ENCODE measurements around the gene EGLN1.
A peak's percentile ranks its signal among the peaks of the same experiment; 100 is the strongest.

Gene EGLN1

GRCh38 chr1:231334952-231335351 lies 87.1 kb downstream of the EGLN1 start:
- TF ChIP-seq, protein P1, sequence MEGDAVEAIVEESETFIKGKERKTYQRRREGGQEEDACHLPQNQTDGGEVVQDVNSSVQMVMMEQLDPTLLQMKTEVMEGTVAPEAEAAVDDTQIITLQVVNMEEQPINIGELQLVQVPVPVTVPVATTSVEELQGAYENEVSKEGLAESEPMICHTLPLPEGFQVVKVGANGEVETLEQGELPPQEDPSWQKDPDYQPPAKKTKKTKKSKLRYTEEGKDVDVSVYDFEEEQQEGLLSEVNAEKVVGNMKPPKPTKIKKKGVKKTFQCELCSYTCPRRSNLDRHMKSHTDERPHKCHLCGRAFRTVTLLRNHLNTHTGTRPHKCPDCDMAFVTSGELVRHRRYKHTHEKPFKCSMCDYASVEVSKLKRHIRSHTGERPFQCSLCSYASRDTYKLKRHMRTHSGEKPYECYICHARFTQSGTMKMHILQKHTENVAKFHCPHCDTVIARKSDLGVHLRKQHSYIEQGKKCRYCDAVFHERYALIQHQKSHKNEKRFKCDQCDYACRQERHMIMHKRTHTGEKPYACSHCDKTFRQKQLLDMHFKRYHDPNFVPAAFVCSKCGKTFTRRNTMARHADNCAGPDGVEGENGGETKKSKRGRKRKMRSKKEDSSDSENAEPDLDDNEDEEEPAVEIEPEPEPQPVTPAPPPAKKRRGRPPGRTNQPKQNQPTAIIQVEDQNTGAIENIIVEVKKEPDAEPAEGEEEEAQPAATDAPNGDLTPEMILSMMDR (IDR thresholded peaks at IDR 0.05; ENCODE audit: low read depth, low read length), result no peak
- no peak for DNase-seq (ENCODE audit: low read depth, low spot score)
- H3K4me3 ChIP-seq (ENCODE audit: low read depth, low read length), result peak overlapping the region; percentile 33
- in situ Hi-C loops (cut with HindIII; ENCODE audit: low sequenced_read_pairs), result no loop called here

GRCh38 chr1:231334079-231334666 lies 87.9 kb downstream of the EGLN1 start:
- TF ChIP-seq, protein P1 (IDR thresholded peaks at IDR 0.05; ENCODE audit: low read depth, low read length), result no peak

DNA sequence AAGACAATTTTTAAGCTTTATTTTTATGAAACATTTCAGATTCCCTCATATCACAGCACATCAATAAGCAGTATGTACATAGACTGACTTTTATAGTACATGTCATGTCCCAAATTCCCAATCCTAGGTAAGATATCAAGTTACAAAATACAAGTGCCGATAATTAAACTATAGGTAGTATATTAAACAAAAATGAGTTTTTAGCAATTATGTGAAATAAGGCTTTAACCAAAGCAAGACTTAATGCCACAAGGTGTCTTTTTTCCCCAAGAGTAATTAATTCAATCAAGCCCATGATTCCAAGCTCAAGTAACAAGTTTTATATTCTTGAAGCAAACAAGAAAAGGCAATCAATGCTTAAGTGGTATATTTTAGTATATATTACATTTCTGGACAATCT lies 89.3 kb downstream of the EGLN1 start:
- in situ Hi-C loops (cut with HindIII; ENCODE audit: low sequenced_read_pairs), result no loop called here
- TF ChIP-seq, protein P1 (IDR thresholded peaks at IDR 0.05; ENCODE audit: low read depth, low read length), result no peak
- DNase-seq (ENCODE audit: low read depth, low spot score), result no peak
- no peak overlapping the region for H3K4me3 ChIP-seq (ENCODE audit: low read depth, low read length)

More at GRCh38 chr1:231334079-231334666, 87.9 kb downstream of the EGLN1 start:
- in situ Hi-C loops (cut with HindIII; ENCODE audit: low sequenced_read_pairs), result no loop called here
- DNase-seq (ENCODE audit: low read depth, low spot score), result no peak
- H3K4me3 ChIP-seq (ENCODE audit: low read depth, low read length), result peak overlapping the region; percentile 33

DNA sequence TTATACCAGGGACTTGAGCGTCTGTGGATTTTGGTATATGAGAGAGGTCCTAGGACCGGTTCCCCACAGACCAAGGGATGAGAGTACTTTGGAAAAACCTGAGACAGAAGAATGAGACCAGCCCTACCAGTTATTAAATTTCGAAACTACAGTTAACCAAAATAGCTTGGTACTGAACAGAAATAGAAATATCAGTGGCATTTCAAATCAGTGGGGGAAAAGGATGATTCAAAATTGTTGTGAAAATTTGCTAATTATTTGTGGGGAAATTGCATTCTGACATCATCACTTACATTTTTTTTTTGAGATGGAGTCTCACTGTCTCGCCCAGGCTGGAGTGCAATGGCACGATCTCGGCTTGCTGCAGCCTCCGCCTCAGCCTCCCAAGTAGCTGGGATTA lies 92.6 kb downstream of the EGLN1 start:
- TF ChIP-seq, protein P1 (IDR thresholded peaks at IDR 0.05; ENCODE audit: low read depth, low read length), result no peak
- DNase-seq (ENCODE audit: low read depth, low spot score), result no peak
- in situ Hi-C loops (cut with HindIII; ENCODE audit: low sequenced_read_pairs), result no loop called here

GRCh38 chr1:231327617-231328016 lies 94.5 kb downstream of the EGLN1 start:
- DNase-seq (ENCODE audit: low read depth, low spot score), result no peak
- TF ChIP-seq, protein P1 (IDR thresholded peaks at IDR 0.05; ENCODE audit: low read depth, low read length), result no peak
- in situ Hi-C loops (cut with HindIII; ENCODE audit: low sequenced_read_pairs), result no loop called here
- H3K4me3 ChIP-seq (ENCODE audit: low read depth, low read length), result no peak overlapping the region

More for the DNA sequence above, 92.6 kb downstream of the EGLN1 start:
- H3K4me3 ChIP-seq (ENCODE audit: low read depth, low read length), result no peak overlapping the region

- DNase-seq (ENCODE audit: low read depth, low spot score), result no peak
- H3K4me3 ChIP-seq (ENCODE audit: low read depth, low read length), result no peak overlapping the region
- TF ChIP-seq, protein P1 (IDR thresholded peaks at IDR 0.05; ENCODE audit: low read depth, low read length), result no peak
- in situ Hi-C loops (cut with HindIII; ENCODE audit: low sequenced_read_pairs), result no loop called here
Measured at GRCh38 chr1:231326248-231326647, 95.8 kb downstream of the EGLN1 start.
